HepG2 (cell line): Measurements from ENCODE around the gene SNX27. TPM values are rescaled to one million over a fixed set of nuclear protein-coding genes. Genes with fewer than 3 reads are reported as not detected.

ENCODE experiments used
- ATAC-seq: fragments of 200-7000 bp; cut with Tn5 transposase; 3 replicates; pipeline ENCODE4 v1.9.1; 2020; ENCODE audit warnings: mild to moderate bottlenecking, moderate library complexity
- BruUV-seq: library from RNA; stranded (reverse); fragments of 400-500 nt; replicated peaks from 2 replicates; lab custom pipeline; 2021; lab: Mats Ljungman, UMichigan
- CTCF ChIA-PET: fragments of 300-600 bp; formaldehyde crosslinking; extraction: SDS; loops from one replicate; lab custom pipeline; 2021; ENCODE audit warnings: low total read pairs, inconsistent platforms, low intra/inter-chr PET ratio; lab: Yijun Ruan, JAX
- POLR2A ChIA-PET: fragments of 350-600 bp; sonication (Branson Sonifier 250); formaldehyde crosslinking; loops from one replicate; lab custom pipeline; 2020; ENCODE audit warnings: antibody characterized with exemption, inconsistent platforms; lab: Yijun Ruan, JAX
- DNase-seq: peaks from one replicate; pipeline ENCODE4 v3.0.0-alpha.2; 2015; ENCODE audit warnings: low spot score
- FAIRE-seq: peaks from 3 replicates; lab custom pipeline; 2011; peaks lifted over from hg19 to GRCh38; lab: Jason Lieb, UNC
- H2AFZ ChIP-seq: one replicate; pipeline ENCODE4 v1.6.1; 2011; ENCODE audit warnings: low read length, inconsistent platforms
- H3K27ac ChIP-seq: fragments of 300-600 bp; 3 replicates; pipeline ENCODE4 v1.8.0; 2011; ENCODE audit warnings: mixed run types, mild to moderate bottlenecking, mixed read lengths, low read length, inconsistent platforms; ENCODE audit not compliant: insufficient read depth; ENCODE audit errors: extremely low read length
- H3K27me3 ChIP-seq, 2 experiments: fragments of 200-600 bp in 1 of 2; 2 replicates in 1 of 2; 3 replicates in 1 of 2; pipeline versions ENCODE4 v1.6.0 to v1.8.0; 2011; ENCODE audit warnings: low read length in 2 of 2, mild to moderate bottlenecking in 2 of 2, moderate library complexity in 2 of 2, inconsistent platforms in 1 of 2; ENCODE audit not compliant: insufficient read depth in 2 of 2, control insufficient read depth in 1 of 2
- H3K36me3 ChIP-seq, 2 experiments: fragments of 200-600 bp in 1 of 2; replicated peaks in 1 of 2; 2 replicates in 1 of 2; 3 replicates in 1 of 2; pipeline versions ENCODE4 v1.5.1 to v1.8.0; 2011; ENCODE audit warnings: low read length in 2 of 2, inconsistent platforms in 1 of 2; ENCODE audit not compliant: insufficient read depth in 2 of 2, control insufficient read depth in 1 of 2
- H3K4me1 ChIP-seq: 2 replicates; pipeline ENCODE4 v1.5.1; 2012; ENCODE audit warnings: low read length, inconsistent platforms; ENCODE audit not compliant: insufficient read depth
- H3K4me2 ChIP-seq: 2 replicates; pipeline ENCODE4 v1.6.0; 2011; ENCODE audit warnings: low read depth, low read length, inconsistent platforms
- H3K4me3 ChIP-seq, 3 experiments: fragments of 200-600 bp in 1 of 3; sonication (generic), shearing (Covaris generic) in 1 of 3; replicated peaks in 1 of 3; 2 replicates each; pipeline ENCODE4 v1.5.1; 2011 to 2016; ENCODE audit warnings: low read length in 3 of 3, inconsistent platforms in 2 of 3, low read depth in 2 of 3, mild to moderate bottlenecking in 2 of 3, control low read depth in 1 of 3, mixed read lengths in 1 of 3; ENCODE audit not compliant: insufficient read depth in 1 of 3
- H3K79me2 ChIP-seq: one replicate; pipeline ENCODE4 v1.6.1; 2011; ENCODE audit warnings: low read length, inconsistent platforms; ENCODE audit not compliant: insufficient read depth
- H3K9ac ChIP-seq: 2 replicates; pipeline ENCODE4 v1.6.0; 2011; ENCODE audit warnings: mild to moderate bottlenecking, low read depth, low read length, inconsistent platforms; ENCODE audit not compliant: insufficient read depth
- H3K9me3 ChIP-seq: 2 replicates; pipeline ENCODE4 v1.5.1; 2012; ENCODE audit warnings: mild to moderate bottlenecking, low read length
- H4K20me1 ChIP-seq: 2 replicates; pipeline ENCODE4 v1.6.0; 2011; ENCODE audit warnings: inconsistent platforms, mild to moderate bottlenecking, low read length, moderate library complexity; ENCODE audit not compliant: insufficient read depth
- ATF6 ChIP-seq: sonication (generic); formaldehyde crosslinking; conservative IDR thresholded peaks from 2 replicates; pipeline ENCODE4 v1.4.0; 2020; ENCODE audit warnings: missing genetic modification reagents
- ETS1 ChIP-seq: sonication (generic); formaldehyde crosslinking; IDR thresholded peaks from 2 replicates; pipeline ENCODE4 v1.4.0; 2020; ENCODE audit warnings: missing genetic modification reagents
- GATAD2A ChIP-seq: IDR thresholded peaks from 2 replicates; pipeline ENCODE4 v1.6.1; 2016
- HOXA5 ChIP-seq: sonication (generic); formaldehyde crosslinking; IDR thresholded peaks from 2 replicates; pipeline ENCODE4 v1.4.0; 2020; ENCODE audit warnings: missing genetic modification reagents
- KLF11 ChIP-seq: IDR thresholded peaks from 2 replicates; pipeline ENCODE4 v1.6.1; 2016; ENCODE audit warnings: missing compliant biosample characterization
- MXD4 ChIP-seq: IDR thresholded peaks from 2 replicates; pipeline ENCODE4 v1.6.1; 2016; ENCODE audit warnings: mild to moderate bottlenecking, missing biosample characterization, missing genetic modification reagents
- ZNF451 ChIP-seq: sonication (generic); formaldehyde crosslinking; IDR thresholded peaks from 2 replicates; pipeline ENCODE4 v1.5.0; 2020; ENCODE audit warnings: mild to moderate bottlenecking, missing genetic modification reagents
- ZNF547 ChIP-seq: sonication (generic); formaldehyde crosslinking; IDR thresholded peaks from 2 replicates; pipeline ENCODE4 v1.5.1; 2020; ENCODE audit warnings: mild to moderate bottlenecking, missing genetic modification reagents
- WGBS: methylation state at CpG from one replicate; pipeline ENCODE4 v1.1.6; 2017; ENCODE audit warnings: low lambda C conversion rate; 5-methylcytosine and 5-hydroxymethylcytosine counted together
- in situ Hi-C: cut with HindIII; loops from 2 replicates; pipeline ENCODE4 v1.10.0; 2017; ENCODE audit warnings: low pct_unique_long_range_greater_than_20kb; ENCODE audit not compliant: extremely low pct_ligation_motif_present
- intact Hi-C: fragments of 100-400 bp; cut with micrococcal nuclease; formaldehyde crosslinking; loops from one replicate; pipeline ENCODE4 v1.10.0; 2022; ENCODE audit not compliant: unreplicated experiment
- polyA plus RNA-seq, 8 experiments: library from polyadenylated mRNA; depleted of rRNA in 3 of 8; stranded (reverse) in 7 of 8; unstranded in 1 of 8; fragments of >200 nt; fragmentation: Illumina TruSeq in 4 of 8; extraction: Trizol in 4 of 8; gene quantifications; 2 replicates each; pipeline versions ENCODE4 v1.2.1 to v1.2.3, GENCODE V29; 2011 to 2016; ENCODE audit warnings: low read depth in 4 of 8, missing spikeins in 1 of 8, mixed read lengths in 1 of 8; ENCODE audit not compliant: insufficient read depth in 1 of 8
- total RNA-seq, 5 experiments: library from RNA; depleted of rRNA; stranded (reverse); fragments of >200 nt; fragmentation: Illumina TruSeq; extraction: Trizol; gene quantifications; 2 replicates each; pipeline ENCODE4 v1.2.3, GENCODE V29; 2016; ENCODE audit warnings: low read depth in 1 of 5

SNX27 gene
- total and polyA plus RNA-seq, 2 of the 13 experiments (the other 11 are each of a cell fraction or from before 2014, with no cell fraction given): 14.4 to 17.8 TPM

- peaks cover 5 to 21% of the 10 kb centered on the region in 2 experiments; a peak in 3 of 5 replicates for H3K36me3 ChIP-seq
These were observed 43.2 kb upstream of the SNX27 start for GRCh38 chr1:151568626-151569088.

GRCh38 chr1:151570819-151571218, 41.0 kb upstream of the SNX27 start:
- FAIRE-seq (no peak), ATAC-seq (no peak), DNase-seq (no peak)
- intact Hi-C loops (no loop called here), in situ Hi-C loops (no loop called here)
- H3K9me3 ChIP-seq: no peaks in the 10 kb centered on the region
- POLR2A ChIA-PET: interaction anchor here (2.2 kb wide), 1 partner anchor 30 kb away, joined by 28 read pairs; the partner anchor contains the start of gene TUFT1
- no peaks in the 10 kb centered on the region for H3K27me3 ChIP-seq
- H3K79me2 ChIP-seq: no peaks in the 10 kb centered on the region
- peaks cover 32% of the 10 kb centered on the region for H3K4me1 ChIP-seq
- no peak overlapping the region for H3K9ac ChIP-seq
- 88% methylated on average over 1 of the region's 1 CpG for WGBS
- H3K4me2 ChIP-seq: no peak overlapping the region
- H3K27ac ChIP-seq: no peak overlapping the region
- no peaks in the 10 kb centered on the region for H4K20me1 ChIP-seq
- H2AFZ ChIP-seq: no peak overlapping the region
- CTCF ChIA-PET: no interaction called here
- H3K36me3 ChIP-seq: peaks cover 8 to 29% of the 10 kb centered on the region in 2 experiments; a peak in 4 of 5 replicates
- no peak overlapping the region for H3K4me3 ChIP-seq
- no TSS peak for BruUV-seq
- TF ChIP-seq HOXA5 (no peak), MXD4 (CRISPR knock-in tag) (no peak), ZNF547 (CRISPR knock-in tag) (no peak), ATF6 (CRISPR knock-in tag) (no peak), GATAD2A (no peak), KLF11 (CRISPR knock-in tag) (no peak)

More at GRCh38 chr1:151568626-151569088, 43.2 kb upstream of the SNX27 start:
- H3K4me3 ChIP-seq: no peak overlapping the region
- H3K4me2 ChIP-seq: no peak overlapping the region
- no peak for DNase-seq
- H3K9me3 ChIP-seq: no peaks in the 10 kb centered on the region
- CTCF ChIA-PET: no interaction called here
- in situ Hi-C loops: no loop called here
- WGBS: 98% methylated on average over 3 of the region's 3 CpGs
- FAIRE-seq: no peak
- POLR2A ChIA-PET: interaction anchor here (2.2 kb wide), 1 partner anchor 28 kb away, joined by 28 read pairs; the partner anchor contains the start of gene TUFT1
- H3K4me1 ChIP-seq: peaks cover 43% of the 10 kb centered on the region
- H3K9ac ChIP-seq: no peak overlapping the region
- intact Hi-C loops: no loop called here
- no peaks in the 10 kb centered on the region for H3K79me2 ChIP-seq
- ATAC-seq: no peak
- BruUV-seq: no TSS peak
- H4K20me1 ChIP-seq: no peaks in the 10 kb centered on the region
- no peak overlapping the region for H2AFZ ChIP-seq
- TF ChIP-seq ZNF451: 0 out of 2 replicates have a peak, but pooled peaks have one; percentile 1
- no peak for TF ChIP-seq ETS1
- H3K27me3 ChIP-seq: no peaks in the 10 kb centered on the region
- H3K27ac ChIP-seq: no peak overlapping the region
